ENCODE measurements around the gene ASTN2. TPM values are rescaled to one million over a fixed set of nuclear protein-coding genes. Genes with fewer than 3 reads are reported as not detected.

The ASTN2 gene
- total and polyA plus RNA-seq, 2 experiments from 2014 or later = 7.0 to 24.6 TPM

DNA sequence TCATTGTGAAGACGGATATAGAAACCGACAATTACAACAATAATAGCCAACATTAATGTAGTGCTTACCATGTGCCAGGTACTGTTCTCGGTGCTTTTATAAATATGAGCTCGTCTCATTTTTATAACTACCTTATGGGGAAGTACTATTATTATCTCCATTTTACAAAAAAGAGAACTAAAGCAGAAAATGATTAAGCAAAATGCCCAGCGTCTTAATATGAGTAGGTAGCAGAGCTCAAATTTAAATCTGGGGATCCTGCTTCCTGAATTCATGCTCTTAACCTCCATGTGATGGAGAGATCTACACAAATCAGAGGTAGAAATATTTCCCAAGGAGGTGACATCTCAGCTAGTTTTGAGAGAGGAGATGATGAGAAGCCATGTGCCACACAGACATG, 470.9 kb downstream of the ASTN2 start:
- H4K20me1 ChIP-seq (replicated peaks; ENCODE audit: insufficient read depth) = no peaks in the 10 kb centered on the region
- no peak overlapping the region for H3K27ac ChIP-seq (ENCODE audit: low read depth)
- H3K9me2 ChIP-seq (ENCODE audit: insufficient read depth) = no peaks in the 10 kb centered on the region
- no peak overlapping the region for H3K4me3 ChIP-seq
- Mint-ChIP-seq H3K36me3 (ENCODE audit: low read depth) (no peaks in the 10 kb centered on the region), H3K27me3 (ENCODE audit: insufficient read depth, low read depth, poor library complexity) (peaks cover 7% of the 10 kb centered on the region), H3K4me3 (no peak overlapping the region), H3K27ac (no peak overlapping the region), H3K9me3 (no peaks in the 10 kb centered on the region), H3K4me1 (peaks cover 33% of the 10 kb centered on the region)
- no peak for TF ChIP-seq EZH2phosphoT487 (IDR thresholded peaks at IDR 0.05; ENCODE audit: unreplicated experiment)
- TF ChIP-seq EZH2 (IDR thresholded peaks at IDR 0.05; ENCODE audit: low read depth, unreplicated experiment) = no peak
- TF ChIP-seq ZNF114 (CRISPR knock-in tag; IDR thresholded peaks at IDR 0.05) = no peak
- no peaks in the 10 kb centered on the region for H3K27me3 ChIP-seq (ENCODE audit: insufficient read depth)
- ATAC-seq (no peak), DNase-seq (ENCODE audit: low spot score) (no peak)
- H3F3A ChIP-seq (replicated peaks; ENCODE audit: low read depth) = no peaks in the 10 kb centered on the region
- H2AFZ ChIP-seq = no peak overlapping the region
- H3K4me1 ChIP-seq (ENCODE audit: insufficient read depth) = peaks cover 32% of the 10 kb centered on the region
- no peaks in the 10 kb centered on the region for H3K79me2 ChIP-seq (replicated peaks; ENCODE audit: insufficient read depth)
- H3K4me2 ChIP-seq = no peak overlapping the region
- H3K36me3 ChIP-seq (ENCODE audit: insufficient read depth) = no peaks in the 10 kb centered on the region

DNA sequence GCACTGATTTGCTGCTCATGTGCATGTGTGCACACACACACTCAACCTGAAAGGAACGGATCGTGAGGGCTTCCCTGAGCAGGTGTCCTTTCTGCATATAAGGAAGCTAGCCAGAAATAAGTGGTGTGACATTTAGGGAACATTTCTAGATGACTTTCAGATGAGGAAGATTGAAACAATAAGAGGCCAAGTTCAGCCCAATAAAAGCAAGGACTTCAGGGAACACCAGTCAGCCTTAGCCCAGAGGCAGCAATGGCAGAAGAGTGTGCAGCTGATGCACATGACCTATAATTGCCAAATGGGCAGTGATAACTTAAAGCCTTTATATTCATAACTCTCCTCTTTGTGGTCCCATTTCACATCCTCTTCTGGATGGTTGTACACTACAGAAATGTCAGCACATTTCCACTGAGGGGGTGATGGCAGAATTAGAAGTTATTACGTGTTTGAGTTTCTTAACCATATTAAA, 472.2 kb downstream of the ASTN2 start:
- no peak overlapping the region for H3K4me3 Mint-ChIP-seq
- peaks cover 7% of the 10 kb centered on the region for H3K27me3 Mint-ChIP-seq (ENCODE audit: insufficient read depth, low read depth, poor library complexity)
- no peaks in the 10 kb centered on the region for H3K9me3 Mint-ChIP-seq
- no peak overlapping the region for H2AFZ ChIP-seq
- no peaks in the 10 kb centered on the region for H3K36me3 Mint-ChIP-seq (ENCODE audit: low read depth)
- H3K4me1 ChIP-seq (ENCODE audit: insufficient read depth) = peaks cover 27% of the 10 kb centered on the region
- H3K27ac Mint-ChIP-seq = no peak overlapping the region
- H3K9me2 ChIP-seq (ENCODE audit: insufficient read depth) = no peaks in the 10 kb centered on the region
- H3K4me2 ChIP-seq = no peak overlapping the region
- DNase-seq (ENCODE audit: low spot score) (no peak), ATAC-seq (no peak)
- no peaks in the 10 kb centered on the region for H3F3A ChIP-seq (replicated peaks; ENCODE audit: low read depth)
- no peaks in the 10 kb centered on the region for H3K36me3 ChIP-seq (ENCODE audit: insufficient read depth)
- no peak overlapping the region for H3K27ac ChIP-seq (ENCODE audit: low read depth)
- no peaks in the 10 kb centered on the region for H3K27me3 ChIP-seq (ENCODE audit: insufficient read depth)
- no peaks in the 10 kb centered on the region for H4K20me1 ChIP-seq (replicated peaks; ENCODE audit: insufficient read depth)
- H3K4me3 ChIP-seq = no peak overlapping the region
- H3K4me1 Mint-ChIP-seq = peaks cover 29% of the 10 kb centered on the region
- H3K79me2 ChIP-seq (replicated peaks; ENCODE audit: insufficient read depth) = no peaks in the 10 kb centered on the region
- TF ChIP-seq ZNF114 (CRISPR knock-in tag; IDR thresholded peaks at IDR 0.05) (no peak), EZH2 (IDR thresholded peaks at IDR 0.05; ENCODE audit: low read depth, unreplicated experiment) (no peak), STAT1 (IDR thresholded peaks at IDR 0.05; ENCODE audit: unreplicated experiment) (no peak), NANOG (IDR thresholded peaks at IDR 0.05; ENCODE audit: borderline replicate concordance) (no peak)
- TF ChIP-seq, protein P1, sequence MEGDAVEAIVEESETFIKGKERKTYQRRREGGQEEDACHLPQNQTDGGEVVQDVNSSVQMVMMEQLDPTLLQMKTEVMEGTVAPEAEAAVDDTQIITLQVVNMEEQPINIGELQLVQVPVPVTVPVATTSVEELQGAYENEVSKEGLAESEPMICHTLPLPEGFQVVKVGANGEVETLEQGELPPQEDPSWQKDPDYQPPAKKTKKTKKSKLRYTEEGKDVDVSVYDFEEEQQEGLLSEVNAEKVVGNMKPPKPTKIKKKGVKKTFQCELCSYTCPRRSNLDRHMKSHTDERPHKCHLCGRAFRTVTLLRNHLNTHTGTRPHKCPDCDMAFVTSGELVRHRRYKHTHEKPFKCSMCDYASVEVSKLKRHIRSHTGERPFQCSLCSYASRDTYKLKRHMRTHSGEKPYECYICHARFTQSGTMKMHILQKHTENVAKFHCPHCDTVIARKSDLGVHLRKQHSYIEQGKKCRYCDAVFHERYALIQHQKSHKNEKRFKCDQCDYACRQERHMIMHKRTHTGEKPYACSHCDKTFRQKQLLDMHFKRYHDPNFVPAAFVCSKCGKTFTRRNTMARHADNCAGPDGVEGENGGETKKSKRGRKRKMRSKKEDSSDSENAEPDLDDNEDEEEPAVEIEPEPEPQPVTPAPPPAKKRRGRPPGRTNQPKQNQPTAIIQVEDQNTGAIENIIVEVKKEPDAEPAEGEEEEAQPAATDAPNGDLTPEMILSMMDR (conservative IDR thresholded peaks at IDR 0.05; ENCODE audit: low read depth in 2 of 2) = no peak
- TF ChIP-seq, protein P2, sequence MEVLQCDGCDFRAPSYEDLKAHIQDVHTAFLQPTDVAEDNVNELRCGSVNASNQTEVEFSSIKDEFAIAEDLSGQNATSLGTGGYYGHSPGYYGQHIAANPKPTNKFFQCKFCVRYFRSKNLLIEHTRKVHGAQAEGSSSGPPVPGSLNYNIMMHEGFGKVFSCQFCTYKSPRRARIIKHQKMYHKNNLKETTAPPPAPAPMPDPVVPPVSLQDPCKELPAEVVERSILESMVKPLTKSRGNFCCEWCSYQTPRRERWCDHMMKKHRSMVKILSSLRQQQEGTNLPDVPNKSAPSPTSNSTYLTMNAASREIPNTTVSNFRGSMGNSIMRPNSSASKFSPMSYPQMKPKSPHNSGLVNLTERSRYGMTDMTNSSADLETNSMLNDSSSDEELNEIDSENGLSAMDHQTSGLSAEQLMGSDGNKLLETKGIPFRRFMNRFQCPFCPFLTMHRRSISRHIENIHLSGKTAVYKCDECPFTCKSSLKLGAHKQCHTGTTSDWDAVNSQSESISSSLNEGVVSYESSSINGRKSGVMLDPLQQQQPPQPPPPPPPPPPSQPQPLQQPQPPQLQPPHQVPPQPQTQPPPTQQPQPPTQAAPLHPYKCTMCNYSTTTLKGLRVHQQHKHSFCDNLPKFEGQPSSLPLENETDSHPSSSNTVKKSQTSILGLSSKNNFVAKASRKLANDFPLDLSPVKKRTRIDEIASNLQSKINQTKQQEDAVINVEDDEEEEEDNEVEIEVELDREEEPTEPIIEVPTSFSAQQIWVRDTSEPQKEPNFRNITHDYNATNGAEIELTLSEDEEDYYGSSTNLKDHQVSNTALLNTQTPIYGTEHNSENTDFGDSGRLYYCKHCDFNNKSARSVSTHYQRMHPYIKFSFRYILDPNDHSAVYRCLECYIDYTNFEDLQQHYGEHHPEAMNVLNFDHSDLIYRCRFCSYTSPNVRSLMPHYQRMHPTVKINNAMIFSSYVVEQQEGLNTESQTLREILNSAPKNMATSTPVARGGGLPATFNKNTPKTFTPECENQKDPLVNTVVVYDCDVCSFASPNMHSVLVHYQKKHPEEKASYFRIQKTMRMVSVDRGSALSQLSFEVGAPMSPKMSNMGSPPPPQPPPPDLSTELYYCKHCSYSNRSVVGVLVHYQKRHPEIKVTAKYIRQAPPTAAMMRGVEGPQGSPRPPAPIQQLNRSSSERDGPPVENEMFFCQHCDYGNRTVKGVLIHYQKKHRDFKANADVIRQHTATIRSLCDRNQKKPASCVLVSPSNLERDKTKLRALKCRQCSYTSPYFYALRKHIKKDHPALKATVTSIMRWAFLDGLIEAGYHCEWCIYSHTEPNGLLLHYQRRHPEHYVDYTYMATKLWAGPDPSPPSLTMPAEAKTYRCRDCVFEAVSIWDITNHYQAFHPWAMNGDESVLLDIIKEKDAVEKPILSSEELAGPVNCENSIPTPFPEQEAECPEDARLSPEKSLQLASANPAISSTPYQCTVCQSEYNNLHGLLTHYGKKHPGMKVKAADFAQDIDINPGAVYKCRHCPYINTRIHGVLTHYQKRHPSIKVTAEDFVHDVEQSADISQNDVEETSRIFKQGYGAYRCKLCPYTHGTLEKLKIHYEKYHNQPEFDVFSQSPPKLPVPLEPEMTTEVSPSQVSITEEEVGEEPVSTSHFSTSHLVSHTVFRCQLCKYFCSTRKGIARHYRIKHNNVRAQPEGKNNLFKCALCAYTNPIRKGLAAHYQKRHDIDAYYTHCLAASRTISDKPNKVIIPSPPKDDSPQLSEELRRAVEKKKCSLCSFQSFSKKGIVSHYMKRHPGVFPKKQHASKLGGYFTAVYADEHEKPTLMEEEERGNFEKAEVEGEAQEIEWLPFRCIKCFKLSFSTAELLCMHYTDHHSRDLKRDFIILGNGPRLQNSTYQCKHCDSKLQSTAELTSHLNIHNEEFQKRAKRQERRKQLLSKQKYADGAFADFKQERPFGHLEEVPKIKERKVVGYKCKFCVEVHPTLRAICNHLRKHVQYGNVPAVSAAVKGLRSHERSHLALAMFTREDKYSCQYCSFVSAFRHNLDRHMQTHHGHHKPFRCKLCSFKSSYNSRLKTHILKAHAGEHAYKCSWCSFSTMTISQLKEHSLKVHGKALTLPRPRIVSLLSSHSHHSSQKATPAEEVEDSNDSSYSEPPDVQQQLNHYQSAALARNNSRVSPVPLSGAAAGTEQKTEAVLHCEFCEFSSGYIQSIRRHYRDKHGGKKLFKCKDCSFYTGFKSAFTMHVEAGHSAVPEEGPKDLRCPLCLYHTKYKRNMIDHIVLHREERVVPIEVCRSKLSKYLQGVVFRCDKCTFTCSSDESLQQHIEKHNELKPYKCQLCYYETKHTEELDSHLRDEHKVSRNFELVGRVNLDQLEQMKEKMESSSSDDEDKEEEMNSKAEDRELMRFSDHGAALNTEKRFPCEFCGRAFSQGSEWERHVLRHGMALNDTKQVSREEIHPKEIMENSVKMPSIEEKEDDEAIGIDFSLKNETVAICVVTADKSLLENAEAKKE (CRISPR knock-in tag; IDR thresholded peaks at IDR 0.05) = no peak
- TF ChIP-seq, protein P3, sequence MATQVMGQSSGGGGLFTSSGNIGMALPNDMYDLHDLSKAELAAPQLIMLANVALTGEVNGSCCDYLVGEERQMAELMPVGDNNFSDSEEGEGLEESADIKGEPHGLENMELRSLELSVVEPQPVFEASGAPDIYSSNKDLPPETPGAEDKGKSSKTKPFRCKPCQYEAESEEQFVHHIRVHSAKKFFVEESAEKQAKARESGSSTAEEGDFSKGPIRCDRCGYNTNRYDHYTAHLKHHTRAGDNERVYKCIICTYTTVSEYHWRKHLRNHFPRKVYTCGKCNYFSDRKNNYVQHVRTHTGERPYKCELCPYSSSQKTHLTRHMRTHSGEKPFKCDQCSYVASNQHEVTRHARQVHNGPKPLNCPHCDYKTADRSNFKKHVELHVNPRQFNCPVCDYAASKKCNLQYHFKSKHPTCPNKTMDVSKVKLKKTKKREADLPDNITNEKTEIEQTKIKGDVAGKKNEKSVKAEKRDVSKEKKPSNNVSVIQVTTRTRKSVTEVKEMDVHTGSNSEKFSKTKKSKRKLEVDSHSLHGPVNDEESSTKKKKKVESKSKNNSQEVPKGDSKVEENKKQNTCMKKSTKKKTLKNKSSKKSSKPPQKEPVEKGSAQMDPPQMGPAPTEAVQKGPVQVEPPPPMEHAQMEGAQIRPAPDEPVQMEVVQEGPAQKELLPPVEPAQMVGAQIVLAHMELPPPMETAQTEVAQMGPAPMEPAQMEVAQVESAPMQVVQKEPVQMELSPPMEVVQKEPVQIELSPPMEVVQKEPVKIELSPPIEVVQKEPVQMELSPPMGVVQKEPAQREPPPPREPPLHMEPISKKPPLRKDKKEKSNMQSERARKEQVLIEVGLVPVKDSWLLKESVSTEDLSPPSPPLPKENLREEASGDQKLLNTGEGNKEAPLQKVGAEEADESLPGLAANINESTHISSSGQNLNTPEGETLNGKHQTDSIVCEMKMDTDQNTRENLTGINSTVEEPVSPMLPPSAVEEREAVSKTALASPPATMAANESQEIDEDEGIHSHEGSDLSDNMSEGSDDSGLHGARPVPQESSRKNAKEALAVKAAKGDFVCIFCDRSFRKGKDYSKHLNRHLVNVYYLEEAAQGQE (IDR thresholded peaks at IDR 0.05; ENCODE audit: unreplicated experiment) = no peak
- TF ChIP-seq, protein P4, sequence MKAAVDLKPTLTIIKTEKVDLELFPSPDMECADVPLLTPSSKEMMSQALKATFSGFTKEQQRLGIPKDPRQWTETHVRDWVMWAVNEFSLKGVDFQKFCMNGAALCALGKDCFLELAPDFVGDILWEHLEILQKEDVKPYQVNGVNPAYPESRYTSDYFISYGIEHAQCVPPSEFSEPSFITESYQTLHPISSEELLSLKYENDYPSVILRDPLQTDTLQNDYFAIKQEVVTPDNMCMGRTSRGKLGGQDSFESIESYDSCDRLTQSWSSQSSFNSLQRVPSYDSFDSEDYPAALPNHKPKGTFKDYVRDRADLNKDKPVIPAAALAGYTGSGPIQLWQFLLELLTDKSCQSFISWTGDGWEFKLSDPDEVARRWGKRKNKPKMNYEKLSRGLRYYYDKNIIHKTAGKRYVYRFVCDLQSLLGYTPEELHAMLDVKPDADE (IDR thresholded peaks at IDR 0.05) = no peak

Data from GM23338 (cell line).